ENCODE data around the gene PACSIN1. TPM values are rescaled to one million over a fixed set of nuclear protein-coding genes. Genes with fewer than 3 reads are reported as not detected.

Gene PACSIN1
- total RNA-seq, 2 donors from 2014 or later, result 0.52 TPM; not detected in 1

DNA sequence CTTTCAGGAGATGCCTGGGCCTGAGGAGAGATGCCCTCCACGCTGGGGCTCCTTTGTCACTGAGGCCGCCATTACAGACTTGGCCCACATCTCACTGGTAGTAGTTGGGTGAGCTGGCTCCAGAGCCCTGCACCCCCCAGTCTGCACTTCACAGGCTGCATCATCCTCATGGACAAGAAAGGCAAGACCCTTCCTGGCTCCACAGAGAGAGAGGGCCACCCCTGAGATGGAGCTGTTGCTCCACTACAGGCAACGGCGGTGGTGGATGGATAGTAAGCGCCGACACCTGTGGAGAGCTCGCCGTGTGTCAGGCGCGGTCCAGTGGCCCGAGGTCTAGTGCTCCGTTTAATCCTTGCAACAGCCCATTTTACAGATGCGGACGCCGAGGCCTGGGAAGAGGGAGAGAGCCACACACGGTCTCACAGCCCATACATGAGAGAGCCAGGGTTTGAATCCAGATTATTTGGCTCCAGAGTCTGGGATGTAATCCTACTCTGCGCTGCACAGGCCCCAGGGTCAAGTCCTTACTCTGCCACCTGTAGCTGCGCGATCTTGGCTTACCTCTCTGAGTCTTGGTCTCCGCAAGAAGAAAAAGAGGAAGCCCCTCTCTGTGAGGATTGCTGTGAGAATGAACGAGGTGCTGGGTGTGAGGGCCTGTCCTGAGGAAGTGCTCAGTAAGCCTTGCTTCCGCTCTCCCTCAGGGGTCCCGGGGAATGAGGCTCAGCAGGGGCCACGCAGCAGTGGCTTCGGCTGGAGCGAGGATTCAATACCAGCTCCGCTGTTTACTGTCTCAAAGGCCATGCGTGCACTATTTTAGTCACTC, 55.8 kb downstream of the PACSIN1 start:
- TF ChIP-seq POLR2A (IDR thresholded peaks at IDR 0.05), result no peak
- TF ChIP-seq, protein P1, sequence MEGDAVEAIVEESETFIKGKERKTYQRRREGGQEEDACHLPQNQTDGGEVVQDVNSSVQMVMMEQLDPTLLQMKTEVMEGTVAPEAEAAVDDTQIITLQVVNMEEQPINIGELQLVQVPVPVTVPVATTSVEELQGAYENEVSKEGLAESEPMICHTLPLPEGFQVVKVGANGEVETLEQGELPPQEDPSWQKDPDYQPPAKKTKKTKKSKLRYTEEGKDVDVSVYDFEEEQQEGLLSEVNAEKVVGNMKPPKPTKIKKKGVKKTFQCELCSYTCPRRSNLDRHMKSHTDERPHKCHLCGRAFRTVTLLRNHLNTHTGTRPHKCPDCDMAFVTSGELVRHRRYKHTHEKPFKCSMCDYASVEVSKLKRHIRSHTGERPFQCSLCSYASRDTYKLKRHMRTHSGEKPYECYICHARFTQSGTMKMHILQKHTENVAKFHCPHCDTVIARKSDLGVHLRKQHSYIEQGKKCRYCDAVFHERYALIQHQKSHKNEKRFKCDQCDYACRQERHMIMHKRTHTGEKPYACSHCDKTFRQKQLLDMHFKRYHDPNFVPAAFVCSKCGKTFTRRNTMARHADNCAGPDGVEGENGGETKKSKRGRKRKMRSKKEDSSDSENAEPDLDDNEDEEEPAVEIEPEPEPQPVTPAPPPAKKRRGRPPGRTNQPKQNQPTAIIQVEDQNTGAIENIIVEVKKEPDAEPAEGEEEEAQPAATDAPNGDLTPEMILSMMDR (IDR thresholded peaks at IDR 0.05), result no peak
- H3K9me3 ChIP-seq, result no peaks in the 10 kb centered on the region
- 81 to 87% methylated on average over 17 to 27 of the region's 28 CpGs for WGBS, 2 donors
- no peak overlapping the region for H3K27ac ChIP-seq
- intact Hi-C loops (cut with DNase I), result no loop called here
- H3K4me3 ChIP-seq, result no peak overlapping the region
- H3K36me3 ChIP-seq (replicated peaks in 1 of 2; ENCODE audit: insufficient read depth in 1 of 2, low read depth in 2 of 2), result no peaks in the 10 kb centered on the region
- peaks cover 5% of the 10 kb centered on the region for H3K4me1 ChIP-seq
- ATAC-seq, result no peak
- H3K27me3 ChIP-seq, result no peaks in the 10 kb centered on the region
- peak in 1 of 4 donors; percentile 6 for DNase-seq

GRCh38 chr6:34522761-34523160, 56.9 kb downstream of the PACSIN1 start:
- Histone ChIP-seq H3K36me3 (replicated peaks in 1 of 2; ENCODE audit: insufficient read depth in 1 of 2, low read depth in 2 of 2) (no peaks in the 10 kb centered on the region), H3K4me1 (peaks cover 10% of the 10 kb centered on the region), H3K27ac (no peak overlapping the region), H3K27me3 (no peaks in the 10 kb centered on the region), H3K9me3 (no peaks in the 10 kb centered on the region), H3K4me3 (no peak overlapping the region)
- WGBS, 2 donors, result 74 to 75% methylated on average over 10 of the region's 10 CpGs
- ATAC-seq (no peak), DNase-seq (peak in 1 of 4 donors; percentile 1)
- TF ChIP-seq, protein P1 (IDR thresholded peaks at IDR 0.05), result no peak
- no peak for TF ChIP-seq POLR2A (IDR thresholded peaks at IDR 0.05)
- intact Hi-C loops (cut with DNase I), result no loop called here

DNA sequence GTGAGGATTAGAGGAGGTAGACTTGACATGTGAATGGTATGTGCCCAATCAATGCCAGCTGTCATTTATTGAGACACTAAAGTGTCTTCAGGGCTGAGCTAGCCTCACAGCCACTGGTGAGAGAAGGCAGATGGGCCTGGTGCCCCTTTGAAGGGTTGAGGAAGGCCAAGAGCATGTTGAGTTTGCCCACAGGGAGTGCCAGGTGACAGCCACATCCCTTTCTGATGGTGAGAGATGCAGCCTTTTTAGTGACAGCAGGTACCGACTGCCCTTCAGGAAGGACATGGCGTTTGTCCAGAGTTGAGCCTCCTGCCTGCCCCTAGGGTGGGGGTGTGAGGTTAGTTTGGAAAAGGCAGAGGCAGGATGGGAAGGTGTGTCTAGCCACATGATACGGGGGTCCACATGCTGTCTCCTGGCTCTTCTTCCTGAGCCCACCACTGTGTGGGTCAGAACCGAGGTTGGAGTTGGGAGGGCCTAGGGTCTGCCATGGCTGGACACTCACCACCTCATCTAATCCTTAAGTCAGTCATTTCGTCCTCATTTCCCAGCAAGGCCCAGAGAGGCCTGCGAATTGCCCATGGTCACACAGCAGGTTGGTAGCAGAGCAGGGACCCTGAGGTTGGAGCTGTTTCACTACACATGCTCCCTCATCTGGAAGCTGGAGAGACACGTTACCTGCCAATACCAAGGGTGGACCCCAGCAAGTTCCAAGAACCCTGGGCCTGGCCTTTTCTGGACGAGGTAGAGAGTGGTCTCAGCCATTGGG, 57.7 kb downstream of the PACSIN1 start:
- 77 to 88% methylated on average over 8 of the region's 8 CpGs for WGBS, 2 donors
- ATAC-seq, result no peak
- no peak for TF ChIP-seq POLR2A (IDR thresholded peaks at IDR 0.05)
- TF ChIP-seq, protein P1 (IDR thresholded peaks at IDR 0.05), result no peak
- H3K36me3 ChIP-seq (replicated peaks in 1 of 2; ENCODE audit: insufficient read depth in 1 of 2, low read depth in 2 of 2), result no peaks in the 10 kb centered on the region
- peak in 1 of 4 donors; percentile 8 for DNase-seq
- intact Hi-C loops (cut with DNase I), result no loop called here
- no peaks in the 10 kb centered on the region for H3K27me3 ChIP-seq
- H3K4me3 ChIP-seq, result no peak overlapping the region
- no peaks in the 10 kb centered on the region for H3K9me3 ChIP-seq
- peaks cover 10% of the 10 kb centered on the region for H3K4me1 ChIP-seq
- no peak overlapping the region for H3K27ac ChIP-seq

DNA sequence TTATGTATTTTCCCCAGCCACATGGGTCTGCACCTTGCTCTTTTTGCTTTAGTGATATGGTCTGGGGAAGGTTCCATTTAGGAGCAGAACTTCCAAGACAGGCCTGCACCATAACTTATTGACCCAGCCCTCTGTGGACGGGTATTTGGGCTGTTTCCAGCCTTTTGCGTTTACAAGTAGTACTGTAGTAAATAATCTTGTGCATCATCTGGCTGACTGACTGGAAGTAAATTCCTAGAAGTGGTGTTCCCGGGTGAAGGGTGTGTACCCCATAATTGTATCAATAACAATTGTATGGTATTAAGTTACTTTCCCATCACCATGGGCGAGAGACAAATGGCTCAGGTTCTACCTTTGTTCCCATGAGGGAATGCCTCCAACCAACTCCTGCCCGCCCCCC, 58.6 kb downstream of the PACSIN1 start:
- WGBS, 2 donors, result 57 to 66% methylated on average over 5 of the region's 5 CpGs

More for the DNA sequence above, 58.6 kb downstream of the PACSIN1 start:
- intact Hi-C loops (cut with DNase I), result no loop called here
- Histone ChIP-seq H3K27ac (no peak overlapping the region), H3K4me3 (no peak overlapping the region), H3K36me3 (replicated peaks in 1 of 2; ENCODE audit: insufficient read depth in 1 of 2, low read depth in 2 of 2) (no peaks in the 10 kb centered on the region), H3K9me3 (no peaks in the 10 kb centered on the region), H3K4me1 (peaks cover 10% of the 10 kb centered on the region), H3K27me3 (no peaks in the 10 kb centered on the region)
- DNase-seq, result peak in 1 of 4 donors; percentile 4
- no peak for ATAC-seq
- no peak for TF ChIP-seq POLR2A (IDR thresholded peaks at IDR 0.05)
- TF ChIP-seq, protein P1 (IDR thresholded peaks at IDR 0.05), result no peak
